GM18870 (cell line): ENCODE results near the gene SNX6.
"Not testable (repeated sequence)": the region's sequence is repeated elsewhere in the genome, so short reads cannot be mapped to it uniquely, and the experiment has no call there.

Source experiments
- ATAC-seq: cut with Tn5 transposase; IDR thresholded peaks from one replicate; pipeline ENCODE4 v1.9.1; 2021; ENCODE audit warnings: moderate library complexity; ENCODE audit not compliant: unreplicated experiment

The SNX6 gene

GRCh38 chr14:34629657-34630529 is at the start of gene SNX6:
SNX6 (minus strand) TSS chr14:34630148; CDS start chr14:34630116, 32 bp downstream.
- peak; percentile 80 for ATAC-seq

GRCh38 chr14:34678735-34679134 is 48.8 kb upstream of the SNX6 start:
- ATAC-seq, result no peak

- no peak for ATAC-seq
Observed at GRCh38 chr14:34678306-34678705, 48.4 kb upstream of the SNX6 start.

- no peak for ATAC-seq
Observed at GRCh38 chr14:34676516-34677211, 46.7 kb upstream of the SNX6 start.

GRCh38 chr14:34673702-34674101 is 43.8 kb upstream of the SNX6 start:
- ATAC-seq, result no peak

GRCh38 chr14:34671716-34672115 is 41.8 kb upstream of the SNX6 start:
- ATAC-seq, result no peak

- no peak for ATAC-seq
Observed at GRCh38 chr14:34668111-34668510, 38.2 kb upstream of the SNX6 start.

GRCh38 chr14:34667007-34667406 is 37.1 kb upstream of the SNX6 start:
- ATAC-seq, result no peak

- ATAC-seq, result no peak
Observed at GRCh38 chr14:34665785-34666435, 36.0 kb upstream of the SNX6 start.

GRCh38 chr14:34662561-34663088 is 32.7 kb upstream of the SNX6 start:
- ATAC-seq, result no peak

- no peak for ATAC-seq
Observed at GRCh38 chr14:34660796-34661195, 30.8 kb upstream of the SNX6 start.

- ATAC-seq, result no peak
Observed at GRCh38 chr14:34655959-34656358, 26.0 kb upstream of the SNX6 start.

GRCh38 chr14:34653073-34653472 is 23.1 kb upstream of the SNX6 start:
- ATAC-seq, result not testable (repeated sequence)

GRCh38 chr14:34652348-34652747 is 22.4 kb upstream of the SNX6 start:
- ATAC-seq, result not testable (repeated sequence)

- ATAC-seq, result no peak
Observed at GRCh38 chr14:34650786-34651584, 21.0 kb upstream of the SNX6 start.

- ATAC-seq, result not testable (repeated sequence)
Observed at GRCh38 chr14:34650006-34650405, 20.1 kb upstream of the SNX6 start.

GRCh38 chr14:34649344-34649743 is 19.4 kb upstream of the SNX6 start:
- ATAC-seq, result no peak

GRCh38 chr14:34646570-34647255 is 16.8 kb upstream of the SNX6 start:
- no peak for ATAC-seq

GRCh38 chr14:34643361-34643760 is 13.4 kb upstream of the SNX6 start:
- no peak for ATAC-seq

GRCh38 chr14:34642595-34642994 is 12.6 kb upstream of the SNX6 start:
- ATAC-seq, result no peak
